GM20000 (cell line): Measurements from ENCODE around the gene RILPL2.

ENCODE experiments used
- DNase-seq: peaks from one replicate; pipeline ENCODE4 v3.0.0; 2012; ENCODE audit warnings: low spot score
- TF ChIP-seq, protein P1 (sequence below): IDR thresholded peaks from 2 replicates; pipeline ENCODE4 v1.5.1; 2012; ENCODE audit warnings: mild to moderate bottlenecking, control low read depth; ENCODE audit errors: extremely low read depth, missing control alignments

The RILPL2 gene

GRCh38 chr12:123446333-123446713, 9.8 kb upstream of the RILPL2 start:
- DNase-seq, result no peak
- TF ChIP-seq, protein P1, sequence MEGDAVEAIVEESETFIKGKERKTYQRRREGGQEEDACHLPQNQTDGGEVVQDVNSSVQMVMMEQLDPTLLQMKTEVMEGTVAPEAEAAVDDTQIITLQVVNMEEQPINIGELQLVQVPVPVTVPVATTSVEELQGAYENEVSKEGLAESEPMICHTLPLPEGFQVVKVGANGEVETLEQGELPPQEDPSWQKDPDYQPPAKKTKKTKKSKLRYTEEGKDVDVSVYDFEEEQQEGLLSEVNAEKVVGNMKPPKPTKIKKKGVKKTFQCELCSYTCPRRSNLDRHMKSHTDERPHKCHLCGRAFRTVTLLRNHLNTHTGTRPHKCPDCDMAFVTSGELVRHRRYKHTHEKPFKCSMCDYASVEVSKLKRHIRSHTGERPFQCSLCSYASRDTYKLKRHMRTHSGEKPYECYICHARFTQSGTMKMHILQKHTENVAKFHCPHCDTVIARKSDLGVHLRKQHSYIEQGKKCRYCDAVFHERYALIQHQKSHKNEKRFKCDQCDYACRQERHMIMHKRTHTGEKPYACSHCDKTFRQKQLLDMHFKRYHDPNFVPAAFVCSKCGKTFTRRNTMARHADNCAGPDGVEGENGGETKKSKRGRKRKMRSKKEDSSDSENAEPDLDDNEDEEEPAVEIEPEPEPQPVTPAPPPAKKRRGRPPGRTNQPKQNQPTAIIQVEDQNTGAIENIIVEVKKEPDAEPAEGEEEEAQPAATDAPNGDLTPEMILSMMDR, result no peak

GRCh38 chr12:123445388-123446332, 9.2 kb upstream of the RILPL2 start:
- DNase-seq, result no peak
- TF ChIP-seq, protein P1, result no peak

DNA sequence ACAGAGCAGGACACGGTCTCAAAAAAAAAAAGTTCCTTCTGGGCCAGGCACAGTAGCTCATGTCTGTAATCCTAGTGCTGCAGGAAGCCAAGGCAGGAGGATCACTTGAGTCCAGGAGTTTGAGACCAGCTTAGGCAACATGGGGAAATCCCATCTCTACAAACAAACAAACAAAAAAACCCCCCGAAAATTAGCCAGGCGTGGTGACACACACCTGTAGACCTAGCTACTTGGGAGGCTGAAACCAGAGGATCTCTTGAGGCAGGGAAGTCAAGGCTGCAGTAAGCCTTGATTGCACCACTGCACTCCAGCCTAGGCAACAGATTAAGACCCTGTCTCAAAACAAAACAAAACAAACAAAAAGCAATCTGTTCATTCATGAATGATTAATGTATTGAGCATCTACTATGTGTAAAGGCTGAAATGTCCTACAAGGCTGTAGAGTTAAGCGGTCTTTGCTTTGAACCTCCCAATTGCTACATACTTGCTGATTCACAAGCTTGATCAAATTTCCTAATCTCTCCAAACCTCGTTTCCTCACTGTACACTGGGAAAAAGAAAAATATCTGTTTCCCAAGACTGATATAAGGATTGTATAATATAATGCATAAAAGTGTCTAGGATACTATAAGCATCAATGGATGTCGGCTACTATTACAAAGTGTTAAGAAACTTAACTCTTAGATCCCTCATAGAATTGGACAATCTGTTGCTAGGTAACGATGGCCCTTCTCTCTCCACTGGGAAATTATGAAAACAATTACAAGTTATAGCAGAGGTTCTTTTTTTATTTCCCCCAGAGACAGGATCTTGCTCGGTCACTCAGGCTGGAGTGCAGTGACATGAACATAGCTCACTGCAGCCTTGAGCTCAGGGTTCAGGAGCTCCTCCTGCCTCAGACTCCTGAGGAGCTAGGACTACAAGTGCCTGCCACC, 7.9 kb upstream of the RILPL2 start:
- TF ChIP-seq, protein P1, result no peak
- DNase-seq, result no peak

GRCh38 chr12:123442774-123443173, 6.3 kb upstream of the RILPL2 start:
- TF ChIP-seq, protein P1, result no peak

GRCh38 chr12:123441523-123442164, 5.2 kb upstream of the RILPL2 start:
- TF ChIP-seq, protein P1, result no peak
- DNase-seq, result peak; percentile 61

More at GRCh38 chr12:123442774-123443173, 6.3 kb upstream of the RILPL2 start:
- no peak for DNase-seq

DNA sequence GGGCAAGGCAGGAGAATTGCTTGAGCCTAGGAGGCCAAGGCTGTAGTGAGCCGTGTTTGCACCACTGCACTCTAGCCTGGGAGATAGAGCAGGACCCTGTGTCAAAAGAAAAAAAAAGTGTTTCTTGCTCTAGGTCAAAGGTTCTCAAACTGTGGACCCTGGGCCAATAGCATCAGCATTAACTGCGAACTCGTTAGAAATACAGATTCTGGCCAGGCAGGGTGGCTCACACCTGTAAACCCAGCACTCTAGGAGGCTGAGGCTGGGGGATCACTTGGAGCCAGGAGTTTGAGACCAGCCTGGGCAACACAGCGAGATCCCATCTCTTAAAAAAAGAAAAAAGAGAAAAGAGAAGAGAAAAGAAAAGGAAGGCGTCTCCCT, 858 bp downstream of the RILPL2 start:
- TF ChIP-seq, protein P1, result no peak
- no peak for DNase-seq
